HG03342 (cell line): Measurements from ENCODE around the gene PCDH12.

ENCODE experiments used
- ATAC-seq: cut with Tn5 transposase; IDR thresholded peaks from one replicate; pipeline ENCODE4 v1.9.1; 2021; ENCODE audit warnings: mild to moderate bottlenecking, moderate library complexity; ENCODE audit not compliant: unreplicated experiment

Gene PCDH12

DNA sequence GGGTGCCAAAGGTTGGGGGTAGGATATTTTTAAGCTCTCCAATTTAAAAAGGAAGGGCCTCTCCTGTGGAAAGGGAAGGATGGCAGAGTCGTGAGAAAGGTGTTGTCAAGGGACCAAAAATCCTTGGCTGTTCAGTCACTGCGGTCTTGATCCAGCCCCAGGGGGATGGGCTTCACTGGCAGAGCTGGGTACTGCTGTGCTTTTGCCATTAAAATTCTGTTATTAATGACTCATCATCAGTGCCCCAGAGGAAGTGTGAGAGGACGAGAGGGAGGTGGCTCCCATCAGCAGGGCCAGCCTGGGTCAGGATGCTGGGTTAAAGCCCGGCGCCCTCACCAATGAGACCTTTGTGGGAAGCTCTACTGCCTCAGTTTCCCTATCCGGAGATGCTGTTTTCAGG is 16.7 kb downstream of the PCDH12 start:
- no peak for ATAC-seq

DNA sequence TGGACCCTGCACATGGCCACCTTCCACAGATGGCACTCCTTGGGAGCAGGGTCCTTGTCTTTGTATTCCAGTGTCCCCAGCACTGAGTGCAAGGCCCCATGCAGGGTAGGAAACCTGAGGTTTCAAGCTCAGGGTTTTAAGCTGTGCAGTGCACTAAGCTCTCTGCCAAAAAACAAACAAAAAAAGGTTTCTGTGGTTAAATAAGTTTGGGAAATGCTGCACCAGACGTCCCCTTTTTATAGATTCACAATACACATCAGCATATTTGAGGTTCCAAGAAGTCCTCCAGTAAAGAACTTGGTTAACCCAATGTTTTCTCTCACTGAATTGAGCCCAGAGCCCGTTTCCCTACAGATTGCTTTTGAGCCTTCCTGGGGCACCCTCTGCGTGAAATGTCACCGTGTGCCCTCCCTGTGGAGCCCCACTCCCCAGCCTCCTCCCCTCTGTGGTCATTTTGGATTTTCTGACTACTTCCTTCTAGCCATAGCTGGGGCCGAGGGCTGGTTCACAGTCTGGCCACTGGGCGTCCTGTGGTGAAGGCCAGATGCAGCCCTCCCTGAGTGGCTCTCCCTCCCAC is 17.2 kb downstream of the PCDH12 start:
- no peak for ATAC-seq

DNA sequence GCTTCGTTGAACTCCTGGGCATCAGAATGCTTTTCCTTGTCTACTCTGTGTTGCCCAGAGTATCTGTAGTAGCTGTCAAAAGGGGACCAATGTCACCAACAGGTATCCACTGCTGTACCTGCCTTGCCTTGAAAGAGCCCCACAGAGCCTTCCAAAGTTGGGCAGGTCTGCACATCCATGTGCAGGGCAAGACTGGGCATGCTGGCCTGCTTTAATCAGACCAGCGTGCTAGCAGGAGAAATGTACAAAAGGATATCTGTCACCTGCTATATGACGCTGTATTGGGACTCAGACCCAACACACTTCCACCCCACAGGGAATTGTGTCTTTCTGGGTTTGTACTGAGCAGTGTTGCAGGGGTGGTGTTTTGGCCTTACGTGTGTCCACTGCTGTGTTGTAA is 22.5 kb downstream of the PCDH12 start:
- no peak for ATAC-seq

DNA sequence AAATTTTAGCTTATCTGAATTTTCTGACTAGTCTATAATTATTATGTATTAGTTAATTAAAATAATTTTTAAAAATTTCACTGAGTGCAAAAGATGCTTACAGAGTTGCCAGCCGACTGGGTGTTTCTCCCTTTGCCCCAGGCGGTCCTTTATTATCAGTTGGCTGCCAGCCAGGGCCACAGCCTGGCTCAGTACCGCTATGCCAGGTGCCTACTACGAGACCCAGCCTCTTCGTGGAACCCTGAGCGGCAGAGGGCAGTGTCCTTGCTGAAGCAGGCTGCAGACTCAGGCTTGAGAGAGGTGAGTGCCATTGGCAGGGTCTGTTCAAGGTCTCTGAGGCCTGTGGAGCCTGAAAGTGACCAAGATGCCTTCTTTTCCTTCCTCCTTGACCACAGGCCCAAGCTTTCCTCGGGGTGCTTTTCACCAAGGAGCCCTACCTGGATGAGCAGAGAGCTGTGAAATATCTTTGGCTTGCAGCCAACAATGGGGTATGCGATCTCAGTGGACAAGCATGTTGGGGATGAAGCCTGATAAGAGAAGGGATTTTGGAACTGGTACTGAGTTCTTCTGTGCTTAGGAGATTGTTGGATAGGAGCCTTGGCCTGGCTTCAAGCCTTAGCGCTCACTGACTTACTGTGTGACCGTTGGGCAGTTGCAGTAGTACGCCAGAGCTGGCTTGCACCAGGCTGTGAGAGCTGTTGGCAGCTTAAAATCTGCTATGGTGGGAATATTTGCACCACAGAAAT is 23.7 kb downstream of the PCDH12 start:
- ATAC-seq, result no peak

DNA sequence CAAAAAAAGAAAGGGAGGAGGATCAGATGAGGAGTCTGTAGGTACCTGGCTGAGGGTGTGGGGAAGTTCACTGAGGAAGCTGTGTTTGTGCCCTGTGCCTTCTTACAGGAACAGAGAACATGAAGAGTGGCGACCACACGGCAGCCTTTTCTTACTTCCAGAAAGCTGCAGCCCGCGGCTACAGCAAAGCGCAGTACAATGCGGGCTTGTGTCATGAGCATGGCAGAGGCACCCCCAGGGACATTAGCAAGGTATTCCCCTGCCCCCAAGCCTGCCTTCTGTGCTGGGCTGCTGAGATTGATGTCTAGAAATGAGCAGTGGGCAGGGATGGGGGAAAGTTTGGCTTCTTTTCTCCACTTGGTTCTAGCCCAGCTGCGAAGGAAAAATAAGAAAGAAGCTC is 24.9 kb downstream of the PCDH12 start:
- no peak for ATAC-seq

DNA sequence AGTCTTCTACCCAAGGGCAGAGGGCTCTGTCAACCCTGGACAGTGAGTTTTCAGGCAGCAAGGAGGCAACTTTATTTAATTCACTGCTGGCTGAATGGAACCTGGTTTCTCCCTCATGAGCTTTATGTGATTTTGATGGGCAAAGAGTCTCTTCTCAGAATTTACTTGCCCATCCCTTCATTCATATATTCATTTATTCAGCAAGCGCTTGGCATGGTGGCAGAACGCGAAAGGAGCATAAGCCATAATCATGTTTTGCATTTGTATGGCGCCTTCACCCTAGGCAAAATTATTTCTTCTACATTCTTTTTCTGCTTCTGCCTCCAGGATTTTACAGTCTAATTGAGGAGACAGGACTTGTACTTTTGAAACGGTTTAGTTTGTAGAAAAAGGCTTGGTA is 26.3 kb downstream of the PCDH12 start:
- no peak for ATAC-seq

DNA sequence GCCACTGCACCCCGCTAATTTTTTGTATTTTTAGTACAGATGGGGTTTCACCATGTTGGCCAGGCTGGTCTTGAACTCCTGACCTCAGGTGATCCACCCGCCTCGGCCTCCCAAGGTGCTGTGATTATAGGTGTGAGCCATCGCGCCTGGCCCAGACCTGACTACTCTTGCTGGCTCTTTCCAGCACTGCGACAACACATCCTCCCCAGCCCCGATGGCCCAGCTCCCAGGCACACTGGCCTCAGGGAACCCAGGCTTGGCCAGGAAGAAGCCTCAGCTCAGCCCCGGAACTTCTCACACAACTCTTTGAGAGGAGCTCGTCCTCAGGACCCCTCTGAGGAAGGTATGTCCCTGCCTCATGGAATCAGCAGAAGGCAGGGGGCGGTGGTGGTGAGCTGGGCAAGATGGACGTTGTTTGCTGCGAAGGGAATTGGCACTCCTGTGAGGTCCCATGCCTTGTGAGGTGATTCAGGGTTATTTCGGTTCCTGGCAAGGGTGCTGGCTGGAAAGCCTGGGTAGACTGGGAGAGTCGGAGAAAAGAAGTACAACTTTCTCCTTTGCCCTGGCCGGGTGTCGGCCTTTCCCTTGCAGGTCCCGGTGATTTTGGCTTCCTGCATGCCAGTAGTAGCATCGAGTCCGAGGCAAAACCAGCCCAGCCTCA is 28.5 kb downstream of the PCDH12 start:
- ATAC-seq, result no peak

DNA sequence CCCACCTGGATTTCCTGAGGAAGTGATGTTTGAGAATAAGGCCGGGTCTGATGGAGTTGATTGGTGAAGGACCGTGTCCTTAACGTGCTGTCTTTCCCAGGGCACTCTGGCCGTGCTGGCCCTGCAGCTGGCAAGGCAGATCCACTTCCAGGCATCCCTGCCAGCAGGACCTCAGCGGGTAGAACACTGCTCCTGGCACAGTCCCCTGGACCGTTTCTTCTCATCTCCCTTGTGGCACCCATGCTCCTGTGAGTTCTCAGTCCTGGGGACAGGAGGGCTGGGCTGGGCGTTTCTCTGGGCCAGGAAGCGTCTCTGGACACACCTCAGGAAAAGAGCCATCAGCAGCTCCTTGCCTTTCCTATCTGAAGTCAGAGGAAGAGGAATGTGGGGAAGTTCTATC is 30.0 kb downstream of the PCDH12 start:
- ATAC-seq, result no peak

DNA sequence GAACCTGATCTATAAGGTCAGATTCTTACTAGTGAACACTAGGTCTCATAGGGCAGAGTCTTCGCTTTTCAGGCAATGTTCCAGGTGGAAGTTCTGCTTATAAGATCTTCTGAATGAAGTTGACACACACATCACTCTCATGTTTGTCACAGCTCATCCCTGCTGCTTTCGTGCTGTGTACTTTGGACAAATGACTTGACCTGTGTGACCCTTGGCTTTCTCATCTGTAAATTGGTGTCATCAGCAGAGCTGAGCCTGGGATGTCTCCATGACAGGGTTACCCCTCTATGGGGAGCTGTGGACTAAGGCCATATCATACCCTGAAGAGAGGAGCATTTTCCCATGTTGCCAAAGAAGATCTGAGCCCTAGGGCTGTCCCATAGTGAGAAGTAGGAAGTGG is 31.6 kb downstream of the PCDH12 start:
- no peak for ATAC-seq

DNA sequence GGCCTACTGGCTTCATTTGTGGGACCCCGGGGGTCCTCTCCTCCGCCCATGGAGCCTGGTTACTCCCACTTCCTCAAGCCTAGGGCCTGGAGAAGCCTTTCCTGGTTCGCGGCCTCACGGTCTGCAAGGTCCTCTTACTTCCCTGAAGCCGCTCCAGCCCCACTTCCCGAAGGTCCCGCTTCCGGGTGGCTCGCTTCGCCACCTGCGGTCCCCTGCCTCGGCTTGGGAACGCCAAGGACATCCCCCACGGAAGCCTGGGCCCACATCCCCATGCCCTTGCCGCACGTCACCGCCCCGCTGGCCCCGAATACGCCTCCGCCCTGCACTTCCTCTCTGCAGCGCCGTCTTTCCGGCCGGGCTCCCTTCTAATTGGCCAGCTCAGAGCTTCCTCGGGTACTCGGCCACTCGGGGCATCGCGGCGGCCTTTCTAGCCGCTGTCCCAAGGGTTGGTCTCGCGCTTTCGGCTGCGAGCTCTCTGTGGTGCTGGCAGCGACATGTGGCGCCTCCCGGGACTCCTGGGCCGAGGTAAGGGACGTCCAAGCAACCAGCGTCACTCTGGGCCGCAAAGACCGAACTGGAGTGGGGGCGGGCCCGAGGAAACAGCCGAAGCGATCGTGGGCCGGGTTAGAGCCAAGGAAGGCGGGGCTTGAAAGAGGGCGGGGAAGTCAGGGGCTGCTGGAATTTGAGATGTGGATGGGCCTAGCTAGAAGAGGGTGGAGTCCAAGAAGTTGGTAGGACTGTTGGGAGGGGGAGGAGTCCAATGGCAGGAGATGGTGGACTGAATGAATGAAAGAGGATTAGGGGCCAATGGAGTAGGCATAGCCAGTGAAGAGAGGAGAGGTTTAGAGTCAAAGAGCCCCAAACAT is 34.3 kb downstream of the PCDH12 start, which contains the start of gene DELE1:
TSS of gene DELE1 (plus strand) at position 424 of the 866 bp plus-strand sequence. CDS start at position 495, 71 bp downstream.
- peak; percentile 96 for ATAC-seq

DNA sequence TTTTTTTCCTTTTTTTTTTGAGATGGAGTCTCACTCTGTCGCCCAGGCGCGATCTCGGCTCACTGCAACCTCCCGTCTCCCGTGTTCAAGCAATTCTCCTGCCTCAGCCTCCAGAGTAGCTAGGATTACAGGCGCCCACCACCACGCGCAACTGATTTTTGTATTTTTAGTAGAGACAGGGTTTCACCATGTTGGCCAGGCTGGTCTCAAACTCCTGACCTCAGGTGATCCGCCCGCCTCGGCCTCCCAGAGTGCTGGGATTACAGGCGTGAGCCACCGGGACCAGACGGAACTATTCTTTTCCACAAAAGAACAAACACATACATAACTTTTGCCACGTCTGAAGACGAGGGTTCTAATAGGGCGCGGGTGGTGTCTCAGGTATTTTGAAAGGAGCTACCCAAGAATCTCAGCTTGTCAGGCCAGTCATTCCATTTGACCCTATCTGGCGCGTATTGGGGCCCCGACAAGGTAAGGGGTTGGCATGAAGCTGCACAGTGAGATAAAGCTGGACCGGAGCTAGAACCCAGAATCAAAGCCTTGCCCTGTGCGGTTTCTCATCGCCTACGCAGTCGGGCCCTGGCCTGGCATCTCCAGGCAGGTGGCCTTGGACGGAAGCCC is 35.1 kb downstream of the PCDH12 start:
- peak; percentile 6 for ATAC-seq

DNA sequence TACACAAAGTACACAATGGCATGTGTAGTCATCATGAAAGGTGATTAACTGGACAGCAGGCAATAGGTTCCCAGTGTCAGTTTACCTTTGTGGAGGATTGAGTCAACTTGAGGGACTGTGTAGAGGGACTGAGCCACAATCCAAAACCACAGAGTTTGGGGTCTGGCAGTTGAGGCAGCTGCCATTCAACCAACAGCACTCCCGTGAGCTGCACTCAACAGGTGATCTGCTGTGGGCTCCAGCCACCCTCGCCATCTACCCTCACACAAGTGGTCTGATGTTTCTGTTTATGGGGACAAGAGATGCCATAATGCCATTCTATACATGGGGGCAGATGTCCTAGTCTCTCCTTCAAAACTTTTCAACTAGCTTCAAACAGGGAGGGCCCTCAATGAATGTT is 37.2 kb downstream of the PCDH12 start:
- ATAC-seq, result no peak

DNA sequence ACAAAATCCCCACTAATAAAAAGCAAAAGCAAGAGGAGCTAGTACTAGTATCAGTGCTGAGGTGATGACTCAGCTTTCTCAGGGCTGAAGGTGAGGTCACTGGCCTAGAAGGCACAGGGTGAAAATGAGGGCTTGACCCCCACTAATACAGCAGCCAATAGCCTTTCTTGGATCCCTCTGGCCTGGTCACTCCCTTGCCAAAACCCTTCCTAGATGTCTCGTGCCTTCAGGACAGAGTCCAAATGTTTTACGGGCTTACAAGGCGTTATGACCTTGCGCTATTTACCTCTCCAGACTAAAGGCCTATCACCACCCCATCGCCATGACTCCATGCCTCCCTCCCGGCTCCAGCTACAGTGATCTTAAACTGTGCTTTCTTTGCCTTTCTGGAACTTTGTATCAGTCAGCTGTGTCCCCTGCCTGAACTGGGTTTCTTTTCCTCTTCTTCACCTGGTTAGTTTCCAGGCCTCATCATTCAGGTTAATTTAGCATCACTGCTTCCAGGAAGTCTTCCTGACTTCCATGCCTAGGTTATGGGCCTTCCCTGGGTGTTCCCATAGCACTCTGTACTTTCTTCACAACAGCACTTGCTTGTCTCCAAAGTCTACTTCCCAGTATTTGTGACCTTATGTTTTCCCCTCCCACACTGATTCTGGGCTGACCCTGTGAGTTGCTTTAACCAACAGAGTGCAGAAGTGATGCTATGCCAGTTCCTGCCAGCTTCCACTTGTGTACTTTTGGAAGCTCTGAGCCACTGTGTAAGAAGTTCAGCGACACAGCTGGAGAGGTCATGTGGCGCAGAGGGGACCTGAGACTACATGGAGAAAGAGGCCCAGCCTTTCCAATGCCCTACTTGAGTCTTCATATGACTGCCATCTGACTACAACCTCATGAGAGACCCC is 38.5 kb downstream of the PCDH12 start:
- ATAC-seq, result no peak

DNA sequence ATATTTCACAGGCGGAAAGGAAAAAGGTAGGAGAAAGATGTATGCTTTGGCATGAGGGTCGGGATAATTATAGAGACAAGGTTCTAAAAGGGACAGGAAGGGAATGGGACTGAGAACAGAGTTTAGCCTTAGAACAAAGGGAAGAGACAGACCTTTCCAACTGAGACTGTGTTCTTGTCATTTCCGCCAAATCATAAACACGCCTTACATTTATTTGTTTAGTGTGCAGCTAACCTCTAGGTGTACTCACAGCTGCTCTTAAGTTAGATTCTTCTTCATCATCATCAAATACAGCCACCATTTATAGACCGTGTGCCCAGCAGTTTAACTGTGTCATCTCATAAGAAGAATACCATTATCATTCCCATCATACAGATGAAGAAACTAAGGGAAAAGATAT is 40.2 kb downstream of the PCDH12 start:
- ATAC-seq, result no peak

DNA sequence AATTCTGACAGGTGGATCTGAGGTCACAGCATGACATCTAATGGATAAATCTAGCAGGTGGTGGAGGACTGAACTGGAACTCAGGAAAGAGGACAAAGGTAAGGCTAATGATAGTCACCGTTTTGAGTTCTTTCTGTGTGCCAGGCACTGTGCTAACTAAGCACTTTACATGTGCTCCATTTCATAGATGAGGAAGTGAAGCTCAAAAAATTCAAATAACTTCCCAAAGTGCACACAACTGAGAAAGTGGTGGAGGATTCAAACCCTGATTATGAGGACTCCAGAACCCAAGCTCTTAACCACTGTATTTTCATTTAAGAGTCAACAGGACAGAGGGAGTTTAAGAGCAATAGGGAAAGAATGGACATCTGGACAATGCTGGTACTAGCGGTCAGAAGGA is 41.5 kb downstream of the PCDH12 start:
- ATAC-seq, result no peak

DNA sequence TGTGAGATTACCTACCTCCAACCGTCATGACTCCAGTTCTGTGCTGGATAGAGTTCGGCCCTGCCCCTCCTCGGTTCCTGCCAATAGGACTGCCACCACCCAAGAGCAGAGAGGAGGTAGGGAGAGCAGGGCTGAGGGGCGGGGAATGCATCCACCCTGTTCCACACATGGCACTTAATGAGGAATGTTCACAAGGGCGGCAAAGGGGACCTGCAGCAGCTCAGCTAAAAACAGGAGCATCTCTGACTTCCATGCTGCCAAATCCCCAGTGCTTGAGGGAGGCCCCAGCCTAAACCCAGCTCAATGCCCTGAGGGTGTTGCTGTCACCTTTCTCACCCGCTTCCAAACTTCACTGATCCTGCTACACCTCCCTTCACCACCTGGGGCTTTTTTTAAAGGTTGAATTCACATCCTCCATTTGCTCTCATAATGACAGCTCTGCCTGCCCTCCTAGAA is 42.1 kb downstream of the PCDH12 start:
- ATAC-seq, result no peak

DNA sequence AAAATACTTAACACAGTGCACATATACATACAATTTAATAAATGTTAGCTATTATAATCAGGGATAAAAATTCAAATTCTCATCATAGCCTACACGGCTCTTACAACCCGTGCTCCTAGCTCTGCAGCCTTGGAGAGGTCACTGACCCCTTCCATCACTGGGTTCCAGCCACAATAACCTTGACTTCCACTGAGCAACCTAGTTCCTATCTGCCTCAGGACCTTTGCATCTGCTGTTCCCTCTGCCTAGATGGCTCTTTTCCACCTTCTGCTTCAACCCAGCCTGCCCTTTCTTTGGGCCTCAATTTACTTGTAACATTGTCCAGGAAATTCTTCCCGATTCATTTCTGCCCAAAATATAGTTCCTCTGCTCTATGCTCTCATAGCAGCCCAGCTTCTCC is 43.2 kb downstream of the PCDH12 start:
- ATAC-seq, result no peak

DNA sequence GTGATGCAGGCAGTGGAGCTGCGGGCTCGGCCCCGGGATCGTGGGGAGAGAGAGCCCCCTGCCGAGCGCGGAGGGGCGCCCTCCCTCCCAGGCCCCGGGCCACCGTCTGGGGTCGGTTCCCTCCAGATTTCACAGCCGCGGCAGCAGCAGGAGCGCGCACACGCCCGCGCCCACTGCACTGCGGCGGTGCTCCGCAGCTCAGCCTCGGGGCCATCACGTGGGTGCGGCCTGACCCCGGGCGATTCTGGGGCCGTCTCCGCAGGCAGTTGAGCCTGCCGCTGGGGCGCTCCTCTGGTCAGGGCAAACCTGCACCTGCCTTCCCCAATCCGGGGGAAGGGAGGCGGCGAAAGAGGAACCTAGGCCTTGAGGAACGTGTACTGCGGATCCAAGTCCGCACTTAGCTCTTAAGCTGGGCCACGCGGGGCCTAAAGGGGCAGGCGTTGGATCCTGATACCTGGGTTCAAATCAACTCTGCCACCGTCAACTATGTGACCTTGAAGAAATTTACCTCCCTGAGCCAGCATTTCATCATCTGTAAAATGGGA is 43.7 kb downstream of the PCDH12 start:
- peak; percentile 70 for ATAC-seq

DNA sequence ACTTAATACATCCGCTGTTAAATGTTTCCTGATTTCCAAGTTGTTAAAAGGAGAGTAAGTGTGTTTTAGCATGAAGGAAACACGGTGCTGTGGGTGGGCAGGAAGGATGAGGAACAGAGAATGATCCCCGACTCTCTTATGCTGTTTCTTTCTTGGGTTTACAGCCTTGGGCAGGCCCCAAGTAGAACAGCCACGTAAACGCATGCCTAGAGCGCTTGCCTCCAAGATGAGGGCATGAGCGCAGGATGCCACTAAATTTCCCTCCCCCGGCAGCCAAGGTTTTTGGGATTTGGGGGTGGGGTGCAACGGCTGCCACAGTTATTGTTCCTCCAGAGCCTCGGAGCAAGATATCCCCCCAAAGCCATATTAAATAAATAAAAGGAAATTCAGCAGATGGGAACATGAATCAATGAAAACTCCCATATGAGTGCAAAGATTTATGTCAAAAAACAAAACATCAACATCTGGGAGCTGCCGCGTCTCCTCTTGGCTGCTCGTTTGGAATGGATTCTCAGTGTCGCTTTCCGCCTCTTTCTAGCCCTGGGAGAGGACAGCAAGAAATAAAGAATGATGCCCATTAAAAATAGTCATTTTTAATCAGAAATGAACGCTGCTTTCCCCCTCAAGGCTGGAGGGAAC is 44.3 kb downstream of the PCDH12 start:
- no peak for ATAC-seq
